Bronchus fibroblast of lung (primary cell): ENCODE data around the gene PRX. TPM values are rescaled to one million over a fixed set of nuclear protein-coding genes. Genes with fewer than 3 reads are reported as not detected.

Experiments used
- total RNA-seq: library from RNA; depleted of rRNA; stranded (reverse); fragments of >200 nt; gene quantifications from 2 replicates; pipeline ENCODE4 v1.2.3, GENCODE V29; 2015

The PRX gene, protein sequence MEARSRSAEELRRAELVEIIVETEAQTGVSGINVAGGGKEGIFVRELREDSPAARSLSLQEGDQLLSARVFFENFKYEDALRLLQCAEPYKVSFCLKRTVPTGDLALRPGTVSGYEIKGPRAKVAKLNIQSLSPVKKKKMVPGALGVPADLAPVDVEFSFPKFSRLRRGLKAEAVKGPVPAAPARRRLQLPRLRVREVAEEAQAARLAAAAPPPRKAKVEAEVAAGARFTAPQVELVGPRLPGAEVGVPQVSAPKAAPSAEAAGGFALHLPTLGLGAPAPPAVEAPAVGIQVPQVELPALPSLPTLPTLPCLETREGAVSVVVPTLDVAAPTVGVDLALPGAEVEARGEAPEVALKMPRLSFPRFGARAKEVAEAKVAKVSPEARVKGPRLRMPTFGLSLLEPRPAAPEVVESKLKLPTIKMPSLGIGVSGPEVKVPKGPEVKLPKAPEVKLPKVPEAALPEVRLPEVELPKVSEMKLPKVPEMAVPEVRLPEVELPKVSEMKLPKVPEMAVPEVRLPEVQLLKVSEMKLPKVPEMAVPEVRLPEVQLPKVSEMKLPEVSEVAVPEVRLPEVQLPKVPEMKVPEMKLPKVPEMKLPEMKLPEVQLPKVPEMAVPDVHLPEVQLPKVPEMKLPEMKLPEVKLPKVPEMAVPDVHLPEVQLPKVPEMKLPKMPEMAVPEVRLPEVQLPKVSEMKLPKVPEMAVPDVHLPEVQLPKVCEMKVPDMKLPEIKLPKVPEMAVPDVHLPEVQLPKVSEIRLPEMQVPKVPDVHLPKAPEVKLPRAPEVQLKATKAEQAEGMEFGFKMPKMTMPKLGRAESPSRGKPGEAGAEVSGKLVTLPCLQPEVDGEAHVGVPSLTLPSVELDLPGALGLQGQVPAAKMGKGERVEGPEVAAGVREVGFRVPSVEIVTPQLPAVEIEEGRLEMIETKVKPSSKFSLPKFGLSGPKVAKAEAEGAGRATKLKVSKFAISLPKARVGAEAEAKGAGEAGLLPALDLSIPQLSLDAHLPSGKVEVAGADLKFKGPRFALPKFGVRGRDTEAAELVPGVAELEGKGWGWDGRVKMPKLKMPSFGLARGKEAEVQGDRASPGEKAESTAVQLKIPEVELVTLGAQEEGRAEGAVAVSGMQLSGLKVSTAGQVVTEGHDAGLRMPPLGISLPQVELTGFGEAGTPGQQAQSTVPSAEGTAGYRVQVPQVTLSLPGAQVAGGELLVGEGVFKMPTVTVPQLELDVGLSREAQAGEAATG (N-terminal part only)
- 1.6 and 1.8 TPM in 2 replicates for total RNA-seq

DNA sequence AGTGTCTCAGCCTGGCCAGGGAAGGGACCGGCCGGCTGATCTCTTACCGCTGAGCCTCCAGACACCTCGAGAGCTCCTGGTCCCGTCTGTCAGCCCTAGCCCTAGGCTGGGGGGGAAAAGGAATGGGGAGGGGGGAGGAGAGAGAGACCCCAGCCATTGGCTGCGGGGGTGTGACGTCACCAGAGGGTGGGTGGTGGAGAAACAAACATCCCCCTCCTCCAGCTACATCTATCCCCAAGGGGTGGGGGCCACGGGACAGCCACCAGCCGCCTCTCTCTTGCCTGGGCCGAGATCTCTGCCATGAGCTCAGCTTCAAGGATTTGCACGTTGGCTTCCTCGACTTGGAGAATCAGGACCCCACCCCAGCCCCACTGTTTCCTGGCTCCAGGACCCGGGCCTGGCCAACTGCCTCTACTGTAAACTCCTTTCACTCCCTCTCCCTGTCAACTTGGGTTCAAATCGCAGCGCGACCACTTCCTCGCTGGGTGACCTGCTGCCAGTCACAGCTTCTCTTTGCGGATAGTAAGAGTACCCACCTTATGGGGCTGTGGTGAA lies at the start of gene PRX:
Gene PRX, minus strand, starts transcription at position 88 of the 555 bp plus-strand sequence. CDS start 5,446 bp downstream, outside the sequence.

GRCh38 chr19:40444000-40444824 lies 31.0 kb upstream of the PRX start, which contains the start of gene SERTAD3:
SERTAD3 (minus strand) TSS chr19:40444335; CDS start chr19:40442080, 2,255 bp downstream.

DNA sequence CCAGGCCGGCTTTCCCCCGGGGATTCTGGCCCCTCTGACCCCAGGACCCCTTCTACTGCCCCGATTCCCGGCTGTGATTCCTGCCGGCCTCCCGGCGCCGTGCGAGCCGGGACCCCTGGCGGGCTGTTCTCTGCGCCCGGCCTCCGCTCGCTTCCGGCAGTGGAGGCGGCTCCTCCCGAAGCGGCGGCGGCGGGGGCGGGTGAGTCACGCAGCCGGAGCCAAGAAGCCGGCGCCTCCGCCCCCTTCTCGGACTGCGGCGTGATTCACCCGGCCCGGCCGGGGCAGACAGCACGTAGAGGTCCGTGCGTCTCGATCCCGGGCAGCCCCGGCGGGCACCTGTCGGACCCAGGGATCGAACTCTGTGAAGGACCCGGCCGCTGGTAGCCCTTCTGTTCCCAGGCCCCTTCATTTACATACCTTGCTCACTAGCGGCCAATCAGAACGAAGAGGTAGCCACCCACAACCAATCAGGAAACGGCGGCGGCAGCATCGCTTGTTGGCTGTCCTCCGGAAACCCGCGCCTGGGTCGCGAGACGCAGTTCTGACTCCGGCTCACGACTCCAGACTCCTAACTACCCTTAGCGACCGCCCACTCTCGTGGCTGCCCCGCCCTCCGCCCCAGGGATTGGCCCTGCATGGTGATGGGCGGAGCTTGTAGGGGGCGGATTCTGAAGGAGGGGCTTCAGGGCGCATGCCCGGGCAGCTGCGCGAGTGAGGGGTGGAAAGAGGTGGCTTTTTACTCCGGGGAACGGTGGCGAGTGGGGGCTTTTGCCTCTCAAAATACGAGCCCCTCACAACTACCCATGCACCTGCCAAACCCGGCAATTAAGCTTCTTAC lies 12.5 kb upstream of the PRX start, which contains the start of gene SERTAD1:
Gene SERTAD1, minus strand, starts transcription at position 543 of the 838 bp plus-strand sequence. CDS start 2,446 bp downstream, outside the sequence.

DNA sequence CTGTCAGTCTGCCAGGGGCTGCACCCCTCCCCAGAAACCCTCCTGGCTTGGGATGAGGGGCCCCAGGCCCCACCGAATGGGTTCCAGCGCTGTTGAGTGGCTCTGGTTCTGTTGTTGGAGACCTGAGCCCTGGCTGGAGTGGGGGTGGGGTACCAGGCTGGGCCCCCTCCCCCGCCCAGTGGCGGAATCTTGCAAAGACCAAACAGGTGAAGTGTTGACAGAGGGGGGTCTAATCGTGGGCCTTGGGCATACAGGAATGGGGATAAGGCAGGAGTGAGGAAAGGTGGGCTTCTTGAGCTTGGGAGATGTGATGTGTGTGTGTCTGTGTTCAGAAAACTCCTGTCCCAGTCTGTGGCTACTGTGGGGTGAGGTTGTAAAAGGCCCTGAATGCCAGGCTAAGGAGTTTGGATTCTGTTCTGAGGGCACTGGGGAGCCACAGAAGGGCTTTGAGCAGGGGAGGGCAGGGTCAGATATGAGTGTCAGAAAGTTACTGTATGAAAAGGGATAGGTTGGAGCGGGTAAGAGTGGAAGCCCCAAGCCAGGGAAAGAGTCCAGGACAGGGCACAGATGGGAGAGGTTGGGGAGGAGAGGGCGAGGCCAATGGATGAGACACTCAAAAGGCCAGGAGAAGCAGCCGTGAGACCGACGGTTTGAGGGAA lies 23.0 kb downstream of the PRX start, which contains the start of gene HIPK4:
Gene HIPK4, minus strand, starts transcription at position 98 of the 659 bp plus-strand sequence. CDS start 279 bp downstream, outside the sequence.

DNA sequence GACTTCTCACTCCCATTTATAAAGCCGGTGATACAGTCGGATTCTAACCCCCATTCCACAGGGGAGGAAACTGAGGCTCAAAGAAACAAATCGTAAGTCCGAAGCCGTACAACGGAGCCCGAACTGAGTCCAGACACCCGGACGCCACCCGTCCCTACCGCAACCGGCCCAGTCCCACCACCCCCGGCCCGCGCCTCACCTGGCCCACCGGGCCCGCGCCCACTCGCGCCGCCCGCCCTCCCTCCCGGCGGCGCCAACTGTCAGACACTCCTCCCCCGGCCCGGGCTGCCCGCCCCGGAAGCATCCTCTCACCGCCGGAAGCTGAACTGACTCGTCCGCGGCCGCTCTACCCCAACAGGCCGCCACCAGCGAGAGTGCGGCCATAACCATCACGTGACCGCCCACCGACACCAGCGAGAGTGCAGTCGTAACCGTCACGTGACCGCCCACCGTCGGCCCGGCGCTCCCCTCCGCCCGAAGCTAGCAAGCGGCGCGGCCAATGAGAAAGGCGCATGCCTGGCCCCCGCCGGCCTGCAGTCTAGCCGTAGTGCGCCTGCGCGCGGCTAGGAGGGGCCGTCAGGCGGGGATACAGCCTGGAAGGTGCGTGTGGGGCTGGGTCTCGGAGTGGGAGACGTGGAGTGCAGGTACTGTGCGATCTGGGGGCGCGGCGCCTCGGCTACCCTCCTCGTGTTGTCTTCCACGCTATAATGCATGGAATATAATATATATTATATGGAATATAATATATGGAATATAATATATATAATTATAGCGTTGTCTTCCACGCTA lies 64.9 kb downstream of the PRX start, which contains the start of the genes C19orf47 and PLD3:
Gene C19orf47, minus strand, starts transcription at position 273 of the 789 bp plus-strand sequence. CDS start 6,540 bp downstream, outside the sequence.
Gene PLD3, plus strand, starts transcription at position 571 of the 789 bp plus-strand sequence. CDS start 17,789 bp downstream, outside the sequence.

Other genes starting within 250 kb of the PRX start
- 4.9 and 5.1 TPM in 2 replicates for gene MAP3K10, start 222.0 kb downstream of the PRX start, total RNA-seq
- gene TTC9B, start 195.0 kb downstream of the PRX start, total RNA-seq, result not detected in 2 replicates
- gene CCNP, start 186.7 kb downstream of the PRX start, total RNA-seq, result not detected in 2 replicates
- gene AKT2, start 128.0 kb downstream of the PRX start, total RNA-seq, result 67.5 and 73.3 TPM in 2 replicates
- gene C19orf47, start 65.0 kb downstream of the PRX start, total RNA-seq, result 9.2 and 15.0 TPM in 2 replicates
- 218 and 236 TPM in 2 replicates for gene PLD3, start 64.7 kb downstream of the PRX start, total RNA-seq
- under 0.01 and 0.15 TPM in 2 replicates for gene HIPK4, start 23.2 kb downstream of the PRX start, total RNA-seq
- gene SERTAD1, start 12.6 kb upstream of the PRX start, total RNA-seq, result 10.1 and 12.4 TPM in 2 replicates
- 17.7 TPM in 2 replicates for gene SERTAD3, start 31.0 kb upstream of the PRX start, total RNA-seq
- 80.2 and 84.3 TPM in 2 replicates for gene BLVRB, start 52.4 kb upstream of the PRX start, total RNA-seq
- 0.34 and 1.5 TPM in 2 replicates for gene SPTBN4, start 53.6 kb upstream of the PRX start, total RNA-seq
- gene SHKBP1, start 163.5 kb upstream of the PRX start, total RNA-seq, result 133 and 153 TPM in 2 replicates
- 63.8 and 66.1 TPM in 2 replicates for gene LTBP4, start 188.0 kb upstream of the PRX start, total RNA-seq